ENCODE measurements around the gene BMF.
"Not testable (repeated sequence)": the region's sequence is repeated elsewhere in the genome, so short reads cannot be mapped to it uniquely, and the experiment has no call there.

The BMF gene

DNA sequence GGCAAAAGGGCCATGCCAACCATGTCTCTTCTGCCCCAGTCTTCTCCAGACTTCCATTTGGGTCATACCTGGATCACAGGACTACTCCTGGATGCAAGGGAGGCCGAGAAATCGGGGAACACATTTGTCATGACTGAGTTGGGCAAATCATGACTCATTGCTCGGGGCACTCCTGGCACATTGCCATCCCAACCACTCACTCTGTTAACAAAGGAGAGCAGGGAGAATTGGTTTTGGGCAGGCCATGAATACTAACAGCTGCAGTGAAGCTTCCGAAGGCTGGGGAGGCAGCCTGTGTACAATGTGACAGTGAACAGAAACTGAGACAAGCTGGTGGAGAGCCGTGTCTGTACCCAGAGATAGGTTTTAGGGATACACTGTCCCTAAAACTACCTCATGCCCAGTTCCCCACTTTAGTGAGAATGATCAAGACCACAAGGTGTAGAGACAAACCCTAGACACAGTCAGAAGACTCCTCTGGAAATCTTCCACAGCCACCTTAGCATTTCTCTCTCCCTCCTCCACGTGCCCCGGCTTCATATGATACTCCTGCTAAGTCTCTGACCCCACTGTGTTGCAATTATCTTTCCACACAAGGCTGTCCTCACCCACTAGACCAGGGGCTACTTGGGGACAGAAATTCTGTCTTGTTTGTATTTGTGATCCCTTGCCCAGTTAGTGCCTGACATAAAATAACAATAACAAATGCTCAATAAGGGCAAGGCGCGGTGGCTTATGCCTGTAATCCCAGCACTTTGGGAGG is 41.7 kb upstream of the BMF start:
- no peak for DNase-seq (ENCODE audit: low read depth)
- TF ChIP-seq CTCF (IDR thresholded peaks at IDR 0.05; ENCODE audit: insufficient read depth, low read depth, low read length, missing control alignments): no peak
- no peak overlapping the region for H3K4me3 ChIP-seq (ENCODE audit: low read depth, low read length)

- no peak for DNase-seq (ENCODE audit: low read depth)
- no peak for TF ChIP-seq CTCF (IDR thresholded peaks at IDR 0.05; ENCODE audit: insufficient read depth, low read depth, low read length, missing control alignments)
- no peak overlapping the region for H3K4me3 ChIP-seq (ENCODE audit: low read depth, low read length)
These were observed 40.7 kb upstream of the BMF start for GRCh38 chr15:40149339-40149738.

GRCh38 chr15:40146037-40146436 is 37.4 kb upstream of the BMF start:
- no peak for DNase-seq (ENCODE audit: low read depth)
- H3K4me3 ChIP-seq (ENCODE audit: low read depth, low read length): no peak overlapping the region
- no peak for TF ChIP-seq CTCF (IDR thresholded peaks at IDR 0.05; ENCODE audit: insufficient read depth, low read depth, low read length, missing control alignments)

- H3K4me3 ChIP-seq (ENCODE audit: low read depth, low read length): no peak overlapping the region
- no peak for DNase-seq (ENCODE audit: low read depth)
- no peak for TF ChIP-seq CTCF (IDR thresholded peaks at IDR 0.05; ENCODE audit: insufficient read depth, low read depth, low read length, missing control alignments)
These were observed 33.7 kb upstream of the BMF start for GRCh38 chr15:40142428-40142827.

DNA sequence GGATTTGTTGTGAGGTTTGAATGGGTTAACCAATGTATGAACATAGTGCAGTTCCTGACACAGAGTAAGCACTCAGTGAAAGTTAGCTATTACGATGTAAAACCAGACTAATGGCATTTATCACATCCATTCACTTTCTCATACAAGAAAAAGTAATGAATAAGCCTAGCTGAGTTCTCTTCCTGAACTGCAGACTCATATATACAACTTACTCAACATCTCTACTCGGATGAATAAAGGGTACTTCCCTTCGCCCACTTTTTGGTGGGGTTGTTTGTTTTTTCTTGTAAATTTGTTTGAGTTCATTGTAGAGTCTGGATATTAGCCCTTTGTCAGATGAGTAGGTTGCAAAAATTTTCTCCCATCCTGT is 29.5 kb upstream of the BMF start:
- not testable (repeated sequence) for H3K4me3 ChIP-seq (ENCODE audit: low read depth, low read length); DNase-seq (ENCODE audit: low read depth)

DNA sequence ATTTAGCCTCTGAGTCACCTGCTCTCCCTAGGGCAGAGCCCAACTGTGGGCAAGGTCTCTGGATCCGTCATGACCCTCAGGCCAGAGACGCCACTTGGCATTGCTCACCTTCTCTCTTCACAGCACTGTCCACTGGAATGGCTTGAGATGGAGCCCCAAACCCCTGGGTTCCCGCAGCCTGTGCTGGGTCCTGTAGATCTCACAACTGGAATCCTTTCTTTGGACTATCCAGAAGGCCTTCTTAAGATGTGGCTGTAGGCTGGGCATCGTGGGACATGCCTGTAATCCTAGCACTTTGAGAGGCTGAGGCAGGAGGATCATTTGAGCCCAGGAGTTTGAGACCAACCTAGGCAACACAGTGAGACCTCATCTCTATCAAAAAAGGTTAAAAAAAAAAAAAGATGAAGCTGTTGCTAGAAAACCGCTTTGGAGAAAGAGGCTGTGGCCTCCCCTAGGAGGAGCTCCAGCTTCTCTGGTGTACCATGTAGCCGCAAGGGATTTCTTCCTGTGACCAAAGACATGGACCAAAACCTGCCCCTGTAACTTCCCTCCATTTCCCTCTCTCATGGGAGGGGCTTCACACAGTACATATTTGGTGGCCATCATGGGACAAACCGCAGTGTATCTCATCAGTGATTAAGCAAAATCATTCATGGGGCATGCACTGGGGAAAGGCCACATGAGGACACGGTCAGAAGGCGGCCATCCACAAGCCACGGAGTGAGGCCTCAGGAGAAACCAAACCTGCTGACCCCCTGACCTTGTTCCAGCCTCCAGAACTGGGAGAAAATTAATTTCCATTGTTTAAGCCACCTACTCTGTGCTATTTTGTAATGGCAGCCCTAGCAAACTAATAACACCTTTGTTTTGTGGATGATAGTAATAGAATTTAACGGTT is 28.9 kb upstream of the BMF start:
- no peak for TF ChIP-seq CTCF (IDR thresholded peaks at IDR 0.05; ENCODE audit: insufficient read depth, low read depth, low read length, missing control alignments)
- no peak overlapping the region for H3K4me3 ChIP-seq (ENCODE audit: low read depth, low read length)
- no peak for DNase-seq (ENCODE audit: low read depth)

- no peak for TF ChIP-seq CTCF (IDR thresholded peaks at IDR 0.05; ENCODE audit: insufficient read depth, low read depth, low read length, missing control alignments)
- no peak overlapping the region for H3K4me3 ChIP-seq (ENCODE audit: low read depth, low read length)
- no peak for DNase-seq (ENCODE audit: low read depth)
These were observed 28.0 kb upstream of the BMF start for GRCh38 chr15:40136470-40137302.

GRCh38 chr15:40135846-40136450 is 27.3 kb upstream of the BMF start:
- H3K4me3 ChIP-seq (ENCODE audit: low read depth, low read length); DNase-seq (ENCODE audit: low read depth): not testable (repeated sequence)

All from GM12865 (cell line).